GM12892 (cell line): Measurements from ENCODE around the gene ADH6.

Source experiments
- POLR2A ChIP-seq: IDR thresholded peaks from 2 replicates; pipeline ENCODE4 v1.6.1; 2011; ENCODE audit warnings: low read depth, low read length, control low read depth
- POLR2AphosphoS5 ChIP-seq: IDR thresholded peaks from 2 replicates; pipeline ENCODE4 v1.6.1; 2011; ENCODE audit warnings: low read depth, low read length, control low read depth

DNA sequence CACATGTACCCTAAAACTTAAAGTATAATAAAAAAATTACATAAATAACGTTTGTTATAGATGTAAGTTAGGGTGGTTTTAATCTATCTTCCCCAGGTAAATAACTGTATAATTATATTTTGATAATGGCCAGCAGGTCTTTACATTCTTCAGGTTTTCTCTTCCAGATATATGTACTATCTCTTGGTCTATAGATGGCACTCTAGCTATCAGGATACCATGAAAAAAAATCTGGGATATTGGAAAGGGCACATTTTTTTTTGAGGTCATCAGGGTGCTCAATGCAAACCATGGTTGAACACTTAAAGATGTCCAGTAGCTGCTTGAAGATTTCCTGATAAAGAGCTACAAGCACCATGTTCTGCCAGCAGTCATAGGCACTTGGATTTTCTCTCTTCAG lies 59.3 kb downstream of the ADH6 start:
- no peak for TF ChIP-seq POLR2A
- TF ChIP-seq POLR2AphosphoS5 = no peak
